ENCODE measurements around the gene LAMC3.

- TF ChIP-seq, protein P1, sequence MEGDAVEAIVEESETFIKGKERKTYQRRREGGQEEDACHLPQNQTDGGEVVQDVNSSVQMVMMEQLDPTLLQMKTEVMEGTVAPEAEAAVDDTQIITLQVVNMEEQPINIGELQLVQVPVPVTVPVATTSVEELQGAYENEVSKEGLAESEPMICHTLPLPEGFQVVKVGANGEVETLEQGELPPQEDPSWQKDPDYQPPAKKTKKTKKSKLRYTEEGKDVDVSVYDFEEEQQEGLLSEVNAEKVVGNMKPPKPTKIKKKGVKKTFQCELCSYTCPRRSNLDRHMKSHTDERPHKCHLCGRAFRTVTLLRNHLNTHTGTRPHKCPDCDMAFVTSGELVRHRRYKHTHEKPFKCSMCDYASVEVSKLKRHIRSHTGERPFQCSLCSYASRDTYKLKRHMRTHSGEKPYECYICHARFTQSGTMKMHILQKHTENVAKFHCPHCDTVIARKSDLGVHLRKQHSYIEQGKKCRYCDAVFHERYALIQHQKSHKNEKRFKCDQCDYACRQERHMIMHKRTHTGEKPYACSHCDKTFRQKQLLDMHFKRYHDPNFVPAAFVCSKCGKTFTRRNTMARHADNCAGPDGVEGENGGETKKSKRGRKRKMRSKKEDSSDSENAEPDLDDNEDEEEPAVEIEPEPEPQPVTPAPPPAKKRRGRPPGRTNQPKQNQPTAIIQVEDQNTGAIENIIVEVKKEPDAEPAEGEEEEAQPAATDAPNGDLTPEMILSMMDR (conservative IDR thresholded peaks at IDR 0.05; ENCODE audit: low read depth, low read length), result no peak
- TF ChIP-seq EZH2 (IDR thresholded peaks at IDR 0.05; ENCODE audit: borderline replicate concordance, low read depth, low read length, poor library complexity, severe bottlenecking), result no peak
Measured at GRCh38 chr9:131100445-131100844, 91.5 kb downstream of the LAMC3 start.

All from A673 (cell line).